Gastroesophageal sphincter (tissue), 4 donors: ENCODE results near the gene WDR33. TPM values are rescaled to one million over a fixed set of nuclear protein-coding genes. Genes with fewer than 3 reads are reported as not detected.
"Not testable (repeated sequence)": the region's sequence is repeated elsewhere in the genome, so short reads cannot be mapped to it uniquely, and the experiment has no call there.

Experiments
- ATAC-seq: fragments of 150-250 bp; one replicate; pipeline ENCODE4 v1.9.1; 2016; ENCODE audit warnings: mild to moderate bottlenecking, moderate library complexity
- H3K27ac ChIP-seq, 4 donors: fragments of 200-600 bp; sonication (generic) in 3 of 4; 1 replicate in 3 of 4; 2 replicates in 1 of 4; pipeline ENCODE4 v1.5.1; 2016 to 2019
- H3K27me3 ChIP-seq: fragments of 200-600 bp; sonication (generic); one replicate; pipeline ENCODE4 v1.5.1; 2019
- H3K36me3 ChIP-seq, 2 donors: fragments of 200-600 bp; sonication (generic); one replicate each; pipeline ENCODE4 v1.5.1; 2019; ENCODE audit warnings: control low read depth in 1 of 2
- H3K4me1 ChIP-seq, 3 donors: fragments of 200-600 bp; sonication (generic); 1 replicate in 2 of 3; 2 replicates in 1 of 3; pipeline ENCODE4 v1.5.1; 2016 to 2019; ENCODE audit warnings: control low read depth in 2 of 3
- H3K4me3 ChIP-seq, 2 donors: fragments of 200-600 bp; sonication (generic); one replicate each; pipeline ENCODE4 v1.5.1; 2019; ENCODE audit warnings: mild to moderate bottlenecking in 1 of 2, moderate library complexity in 1 of 2
- H3K9me3 ChIP-seq, 3 donors: fragments of 200-600 bp; sonication (generic); one replicate each; pipeline ENCODE4 v1.5.1; 2017 to 2019; ENCODE audit warnings: control low read depth in 2 of 3
- CTCF ChIP-seq, 4 experiments: fragments of 200-600 bp in 2 of 4; fragments of 450-650 bp in 2 of 4; sonication (generic) in 1 of 4; IDR thresholded peaks; one replicate each; pipeline ENCODE4 v1.5.1; 2017 to 2019; ENCODE audit warnings: antibody characterized with exemption in 4 of 4, mild to moderate bottlenecking in 2 of 4, moderate library complexity in 2 of 4
- EP300 ChIP-seq: sonication (generic); formaldehyde crosslinking; IDR thresholded peaks from one replicate; pipeline ENCODE4 v1.6.1; 2017; ENCODE audit warnings: antibody characterized with exemption, mild to moderate bottlenecking
- POLR2A ChIP-seq, 2 donors: fragments of 450-650 bp; IDR thresholded peaks; one replicate each; pipeline ENCODE4 v1.6.1; 2017; ENCODE audit warnings: antibody characterized with exemption in 2 of 2, mild to moderate bottlenecking in 2 of 2, moderate library complexity in 1 of 2
- POLR2AphosphoS5 ChIP-seq: sonication (generic); formaldehyde crosslinking; IDR thresholded peaks from one replicate; pipeline ENCODE4 v1.6.1; 2017; ENCODE audit warnings: antibody characterized with exemption
- WGBS, 2 donors: methylation state at CpG; one replicate each; pipeline ENCODE4 v1.1.5; 2018; ENCODE audit warnings: low coverage in 1 of 2; 5-methylcytosine and 5-hydroxymethylcytosine counted together
- total RNA-seq, 4 donors: library from RNA; depleted of rRNA; stranded (reverse); fragments of >200 nt; gene quantifications; one replicate each; pipeline ENCODE4 v1.1.0, GENCODE V29; 2016

Gene WDR33
- total RNA-seq, 4 donors from 2014 or later, result 34.9 to 64.6 (median 43.2) TPM

- H3K27ac ChIP-seq, result peak overlapping the region; percentile 84 to 98 (median 96)
- TF ChIP-seq EP300, result no peak
- no peak for TF ChIP-seq POLR2AphosphoS5
- no peak for TF ChIP-seq CTCF (IDR thresholded peaks at IDR 0.05)
- TF ChIP-seq POLR2A (IDR thresholded peaks at IDR 0.05), result no peak
Observed at GRCh38 chr2:127811397-127812321, 688 bp upstream of the WDR33 start.

GRCh38 chr2:127810156-127810618 lies 784 bp downstream of the WDR33 start:
- TF ChIP-seq POLR2A (IDR thresholded peaks at IDR 0.05) (no peak), EP300 (no peak), CTCF (IDR thresholded peaks at IDR 0.05) (no peak), POLR2AphosphoS5 (no peak)
- no peak for ATAC-seq
- 0 to 3% methylated on average over 10 of the region's 10 CpGs for WGBS, 2 donors
- Histone ChIP-seq H3K4me1 (peaks cover 2 to 57% (median 25%) of the 10 kb centered on the region in 3 donors), H3K27ac (peak overlapping the region; percentile 84 to 98 (median 96)), H3K27me3 (no peaks in the 10 kb centered on the region), H3K9me3 (no peaks in the 10 kb centered on the region), H3K4me3 (peak overlapping the region; percentile 77 to 90), H3K36me3 (no peaks in the 10 kb centered on the region)

More at GRCh38 chr2:127811397-127812321, 688 bp upstream of the WDR33 start:
- 29 to 78% methylated on average over 15 to 19 of the region's 34 CpGs for WGBS, 2 donors
- no peaks in the 10 kb centered on the region for H3K36me3 ChIP-seq
- H3K27me3 ChIP-seq, result no peaks in the 10 kb centered on the region
- H3K4me3 ChIP-seq, result peak overlapping the region; percentile 77 to 90
- peak; percentile 44 for ATAC-seq
- peaks cover 0 to 42% (median 17%) of the 10 kb centered on the region in 3 donors for H3K4me1 ChIP-seq
- no peaks in the 10 kb centered on the region for H3K9me3 ChIP-seq

- Histone ChIP-seq H3K27me3 (no peaks in the 10 kb centered on the region), H3K27ac (peak overlapping the region in 1 of 4 donors; percentile 12), H3K36me3 (no peaks in the 10 kb centered on the region), H3K9me3 (no peaks in the 10 kb centered on the region), H3K4me1 (peaks cover 3 to 76% (median 26%) of the 10 kb centered on the region in 3 donors), H3K4me3 (no peak overlapping the region)
- no peak for TF ChIP-seq POLR2AphosphoS5
- TF ChIP-seq EP300, result no peak
- no peak for TF ChIP-seq POLR2A (IDR thresholded peaks at IDR 0.05)
- no peak for TF ChIP-seq CTCF (IDR thresholded peaks at IDR 0.05)
- 33 to 57% methylated on average over 3 of the region's 3 CpGs for WGBS, 2 donors
- ATAC-seq, result no peak
Observed at GRCh38 chr2:127807678-127808353, 3.2 kb downstream of the WDR33 start.

- H3K36me3 ChIP-seq, ATAC-seq, H3K27ac ChIP-seq, H3K27me3 ChIP-seq, H3K9me3 ChIP-seq, H3K4me3 ChIP-seq: not testable (repeated sequence)
- 75 to 85% methylated on average over 4 to 6 of the region's 6 CpGs for WGBS, 2 donors
- H3K4me1 ChIP-seq, result peaks cover 3 to 85% (median 26%) of the 10 kb centered on the region in 3 donors
Observed at GRCh38 chr2:127806860-127807259, 4.1 kb downstream of the WDR33 start.

GRCh38 chr2:127805491-127805890 lies 5.5 kb downstream of the WDR33 start:
- 54 to 76% methylated on average over 6 of the region's 6 CpGs for WGBS, 2 donors
- peaks cover 3 to 91% (median 26%) of the 10 kb centered on the region in 3 donors for H3K4me1 ChIP-seq

More at GRCh38 chr2:127805491-127805890, 5.5 kb downstream of the WDR33 start:
- Histone ChIP-seq H3K4me3 (no peak overlapping the region), H3K9me3 (no peaks in the 10 kb centered on the region), H3K27me3 (no peaks in the 10 kb centered on the region), H3K27ac (peak overlapping the region in 1 of 4 donors; percentile 45), H3K36me3 (peaks cover 0 to 4% of the 10 kb centered on the region in 2 donors)
- TF ChIP-seq POLR2A (IDR thresholded peaks at IDR 0.05) (no peak), CTCF (IDR thresholded peaks at IDR 0.05) (no peak), EP300 (no peak), POLR2AphosphoS5 (no peak)
- no peak for ATAC-seq
